GM23248 (cell line): Measurements from ENCODE around the gene PAK1.

Experiments
- EZH2 ChIP-seq: fragments of 200-600 bp; sonication (generic); IDR thresholded peaks from 2 replicates; pipeline ENCODE4 v1.6.1; 2018; ENCODE audit warnings: antibody characterized with exemption, mild to moderate bottlenecking; ENCODE audit not compliant: insufficient read depth, poor library complexity, severe bottlenecking
- EZH2phosphoT487 ChIP-seq: fragments of 200-600 bp; sonication (generic); IDR thresholded peaks from 2 replicates; pipeline ENCODE4 v1.6.1; 2018; ENCODE audit warnings: antibody characterized with exemption, moderate library complexity, mild to moderate bottlenecking, low read depth; ENCODE audit not compliant: insufficient read depth

DNA sequence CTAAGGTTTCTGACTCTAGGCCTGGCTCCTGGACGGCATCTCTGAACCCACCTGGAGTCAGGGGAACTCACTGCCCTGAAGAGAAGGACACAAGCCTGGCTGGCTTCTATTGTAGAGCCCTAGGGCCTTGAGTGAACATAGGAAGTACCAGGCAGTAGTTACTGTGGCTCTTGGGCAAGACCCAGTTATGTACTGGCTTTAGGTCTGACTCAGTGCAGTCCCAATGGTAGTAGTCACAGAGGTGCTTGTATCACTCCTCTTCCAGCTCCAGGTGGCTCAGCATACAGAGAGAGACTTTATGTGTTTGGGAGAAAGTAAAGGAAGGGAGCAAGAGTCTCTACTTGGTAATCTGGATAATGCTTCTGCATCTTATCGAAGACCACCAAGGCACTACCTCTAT is 13.9 kb upstream of the PAK1 start:
- TF ChIP-seq EZH2 (no peak), EZH2phosphoT487 (no peak)
